ENCODE data around the gene SERPINB8. TPM values are rescaled to one million over a fixed set of nuclear protein-coding genes. Genes with fewer than 3 reads are reported as not detected.

SERPINB8 gene
- total RNA-seq, 1 experiment from 2014 or later: 2.0 TPM

- Histone ChIP-seq H3K36me3 (ENCODE audit: control insufficient read depth, insufficient read depth, low read length) (no peaks in the 10 kb centered on the region), H3K4me1 (ENCODE audit: control insufficient read depth, insufficient read depth, low read length) (no peaks in the 10 kb centered on the region; the same call in 1 of the 2 replicates), H3K27me3 (ENCODE audit: control insufficient read depth, insufficient read depth, low read length) (no peaks in the 10 kb centered on the region), H3K4me3 (ENCODE audit: low read depth in 2 of 2, low read length in 2 of 2) (no peak overlapping the region), H3K27ac (ENCODE audit: low read length) (no peak overlapping the region), H3K9me3 (ENCODE audit: control insufficient read depth, insufficient read depth, low read depth, low read length) (no peaks in the 10 kb centered on the region)
- in situ Hi-C loops (cut with HindIII; ENCODE audit: low pct_unique_long_range_greater_than_20kb, low sequenced_read_pairs): no loop called here
- intact Hi-C loops (cut with micrococcal nuclease; ENCODE audit: unreplicated experiment): no loop called here
- ATAC-seq (no peak), DNase-seq (ENCODE audit: low read depth, low spot score) (no peak)
- CTCF ChIA-PET: no interaction called here
- POLR2A ChIA-PET: no interaction called here
- BruUV-seq (replicated peaks): no TSS peak
- TF ChIP-seq, protein P1, sequence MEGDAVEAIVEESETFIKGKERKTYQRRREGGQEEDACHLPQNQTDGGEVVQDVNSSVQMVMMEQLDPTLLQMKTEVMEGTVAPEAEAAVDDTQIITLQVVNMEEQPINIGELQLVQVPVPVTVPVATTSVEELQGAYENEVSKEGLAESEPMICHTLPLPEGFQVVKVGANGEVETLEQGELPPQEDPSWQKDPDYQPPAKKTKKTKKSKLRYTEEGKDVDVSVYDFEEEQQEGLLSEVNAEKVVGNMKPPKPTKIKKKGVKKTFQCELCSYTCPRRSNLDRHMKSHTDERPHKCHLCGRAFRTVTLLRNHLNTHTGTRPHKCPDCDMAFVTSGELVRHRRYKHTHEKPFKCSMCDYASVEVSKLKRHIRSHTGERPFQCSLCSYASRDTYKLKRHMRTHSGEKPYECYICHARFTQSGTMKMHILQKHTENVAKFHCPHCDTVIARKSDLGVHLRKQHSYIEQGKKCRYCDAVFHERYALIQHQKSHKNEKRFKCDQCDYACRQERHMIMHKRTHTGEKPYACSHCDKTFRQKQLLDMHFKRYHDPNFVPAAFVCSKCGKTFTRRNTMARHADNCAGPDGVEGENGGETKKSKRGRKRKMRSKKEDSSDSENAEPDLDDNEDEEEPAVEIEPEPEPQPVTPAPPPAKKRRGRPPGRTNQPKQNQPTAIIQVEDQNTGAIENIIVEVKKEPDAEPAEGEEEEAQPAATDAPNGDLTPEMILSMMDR (IDR thresholded peaks at IDR 0.05): no peak
- TF ChIP-seq, protein P2, sequence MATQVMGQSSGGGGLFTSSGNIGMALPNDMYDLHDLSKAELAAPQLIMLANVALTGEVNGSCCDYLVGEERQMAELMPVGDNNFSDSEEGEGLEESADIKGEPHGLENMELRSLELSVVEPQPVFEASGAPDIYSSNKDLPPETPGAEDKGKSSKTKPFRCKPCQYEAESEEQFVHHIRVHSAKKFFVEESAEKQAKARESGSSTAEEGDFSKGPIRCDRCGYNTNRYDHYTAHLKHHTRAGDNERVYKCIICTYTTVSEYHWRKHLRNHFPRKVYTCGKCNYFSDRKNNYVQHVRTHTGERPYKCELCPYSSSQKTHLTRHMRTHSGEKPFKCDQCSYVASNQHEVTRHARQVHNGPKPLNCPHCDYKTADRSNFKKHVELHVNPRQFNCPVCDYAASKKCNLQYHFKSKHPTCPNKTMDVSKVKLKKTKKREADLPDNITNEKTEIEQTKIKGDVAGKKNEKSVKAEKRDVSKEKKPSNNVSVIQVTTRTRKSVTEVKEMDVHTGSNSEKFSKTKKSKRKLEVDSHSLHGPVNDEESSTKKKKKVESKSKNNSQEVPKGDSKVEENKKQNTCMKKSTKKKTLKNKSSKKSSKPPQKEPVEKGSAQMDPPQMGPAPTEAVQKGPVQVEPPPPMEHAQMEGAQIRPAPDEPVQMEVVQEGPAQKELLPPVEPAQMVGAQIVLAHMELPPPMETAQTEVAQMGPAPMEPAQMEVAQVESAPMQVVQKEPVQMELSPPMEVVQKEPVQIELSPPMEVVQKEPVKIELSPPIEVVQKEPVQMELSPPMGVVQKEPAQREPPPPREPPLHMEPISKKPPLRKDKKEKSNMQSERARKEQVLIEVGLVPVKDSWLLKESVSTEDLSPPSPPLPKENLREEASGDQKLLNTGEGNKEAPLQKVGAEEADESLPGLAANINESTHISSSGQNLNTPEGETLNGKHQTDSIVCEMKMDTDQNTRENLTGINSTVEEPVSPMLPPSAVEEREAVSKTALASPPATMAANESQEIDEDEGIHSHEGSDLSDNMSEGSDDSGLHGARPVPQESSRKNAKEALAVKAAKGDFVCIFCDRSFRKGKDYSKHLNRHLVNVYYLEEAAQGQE (IDR thresholded peaks at IDR 0.05; ENCODE audit: insufficient read depth in 1 of 2, low read depth in 2 of 2, low read length in 1 of 2): no peak
- no peak for TF ChIP-seq TCF7L2 (IDR thresholded peaks at IDR 0.05; ENCODE audit: low read depth, low read length)
- no peak for TF ChIP-seq POLR2AphosphoS5 (IDR thresholded peaks at IDR 0.05; ENCODE audit: low read depth, low read length)
- TF ChIP-seq SIN3A (IDR thresholded peaks at IDR 0.05; ENCODE audit: borderline replicate concordance, insufficient read depth, low read depth, low read length): no peak
These were observed 2.1 kb downstream of the SERPINB8 start for GRCh38 chr18:63972002-63972376.

DNA sequence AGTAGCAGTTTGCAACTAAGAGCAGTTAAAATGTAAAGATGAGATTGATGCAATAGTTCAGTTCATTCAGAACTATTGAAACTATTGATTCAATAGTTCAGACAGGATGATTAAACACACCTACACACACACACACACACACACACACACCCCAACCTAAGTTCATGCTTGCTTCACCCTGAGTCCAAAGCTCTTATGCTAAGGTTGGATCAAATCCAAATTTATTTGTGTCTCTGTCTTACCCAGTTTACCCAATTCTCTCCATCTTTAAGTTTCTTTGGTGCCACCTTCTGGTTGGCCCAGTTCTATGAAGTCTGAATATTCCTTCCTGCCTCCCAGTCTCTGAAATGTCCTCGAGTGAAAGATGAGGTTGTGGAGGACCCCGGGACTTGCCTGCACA, 5.1 kb downstream of the SERPINB8 start:
- no peaks in the 10 kb centered on the region for H3K27me3 ChIP-seq (ENCODE audit: control insufficient read depth, insufficient read depth, low read length)
- no peaks in the 10 kb centered on the region for H3K9me3 ChIP-seq (ENCODE audit: control insufficient read depth, insufficient read depth, low read depth, low read length)
- H3K4me3 ChIP-seq (ENCODE audit: low read depth in 2 of 2, low read length in 2 of 2): no peak overlapping the region
- intact Hi-C loops (cut with micrococcal nuclease; ENCODE audit: unreplicated experiment): loop anchor here (5.0 kb wide), 1 partner anchor 83 kb away; no protein-coding TSS in a partner anchor
- no TSS peak for BruUV-seq (replicated peaks)
- H3K4me1 ChIP-seq (ENCODE audit: control insufficient read depth, insufficient read depth, low read length): no peaks in the 10 kb centered on the region; the same call in 1 of the 2 replicates
- no peak overlapping the region for H3K27ac ChIP-seq (ENCODE audit: low read length)
- CTCF ChIA-PET: no interaction called here
- ATAC-seq (no peak), DNase-seq (ENCODE audit: low read depth, low spot score) (no peak)
- in situ Hi-C loops (cut with HindIII; ENCODE audit: low pct_unique_long_range_greater_than_20kb, low sequenced_read_pairs): no loop called here
- no peaks in the 10 kb centered on the region for H3K36me3 ChIP-seq (ENCODE audit: control insufficient read depth, insufficient read depth, low read length)
- POLR2A ChIA-PET: no interaction called here
- TF ChIP-seq, protein P2 (IDR thresholded peaks at IDR 0.05; ENCODE audit: insufficient read depth in 1 of 2, low read depth in 2 of 2, low read length in 1 of 2): no peak
- TF ChIP-seq, protein P1 (IDR thresholded peaks at IDR 0.05): peak; percentile 33
- TF ChIP-seq SIN3A (IDR thresholded peaks at IDR 0.05; ENCODE audit: borderline replicate concordance, insufficient read depth, low read depth, low read length): no peak

All from Panc1 (cell line).